ENCODE data around the gene RBM20. TPM values are rescaled to one million over a fixed set of nuclear protein-coding genes. Genes with fewer than 3 reads are reported as not detected.

RBM20 gene
- total and polyA plus RNA-seq, 10 of the 15 experiments (the other 5 are each of a cell fraction or from before 2014, with no cell fraction given) = 0.04 to 0.26 (median 0.15) TPM

DNA sequence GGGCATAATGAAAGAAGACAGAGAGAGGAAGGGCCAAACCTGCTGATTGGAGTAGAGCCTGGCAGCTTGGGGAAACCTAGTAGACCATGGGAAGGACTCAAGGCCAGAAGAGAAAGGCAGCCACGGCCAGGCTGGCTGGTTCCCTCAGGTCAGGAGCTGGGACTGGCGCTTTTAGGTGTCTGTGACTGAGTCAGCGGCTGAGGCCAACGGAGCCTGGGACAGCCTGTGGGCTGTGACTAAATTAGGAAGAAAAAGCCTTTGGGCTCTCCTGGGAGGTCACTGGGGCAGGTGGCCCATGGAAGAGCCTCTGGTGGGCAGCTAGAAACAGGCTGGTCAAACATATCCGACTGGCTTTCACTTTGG lies 118.7 kb downstream of the RBM20 start:
- SMC1A ChIA-PET (ENCODE audit: uncharacterized antibody, unreplicated experiment) = interaction anchor here (0.7 to 0.9 kb wide), 2 partner anchors 18 to 89 kb away, joined by 3 read pairs; no protein-coding TSS in a partner anchor

DNA sequence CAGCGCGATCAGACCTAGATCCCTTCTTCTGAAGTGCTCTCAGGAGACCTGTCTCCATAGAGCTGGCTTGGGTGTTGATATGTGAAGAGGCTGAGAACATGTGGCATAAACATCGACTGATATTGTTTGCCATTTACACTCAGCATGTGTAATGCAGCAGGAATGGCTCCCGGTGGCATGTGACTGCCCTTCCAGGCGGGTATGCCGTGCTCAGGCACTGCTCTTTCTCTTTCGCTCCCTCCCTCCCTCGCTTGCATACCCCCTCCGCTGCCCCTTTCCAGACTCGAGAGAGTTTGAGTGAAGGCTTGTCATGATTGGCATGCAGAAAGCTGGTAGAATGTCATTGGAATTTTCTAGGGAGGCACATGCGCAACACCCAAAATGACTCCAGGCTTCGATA lies 120.2 kb downstream of the RBM20 start:
- no peak overlapping the region for H3K4me3 ChIP-seq
- no TSS peak for BruUV-seq (replicated peaks)
- H3K9ac ChIP-seq (ENCODE audit: control insufficient read depth, insufficient read depth, low read length) = no peak overlapping the region
- no peaks in the 10 kb centered on the region; a peak in 1 of 4 replicates for H3K27me3 ChIP-seq (replicated peaks in 1 of 2; ENCODE audit: control insufficient read depth in 2 of 2, insufficient read depth in 2 of 2, low read length in 1 of 2)
- no peaks in the 10 kb centered on the region for H3K36me3 ChIP-seq (ENCODE audit: control insufficient read depth in 2 of 2, insufficient read depth in 2 of 2, low read length in 1 of 2)
- ChIA-PET RAD21 (ENCODE audit: unreplicated experiment) (no interaction called here), CTCF (interaction anchor here (1.7 kb wide), 1 partner anchor 34 kb away, joined by 3 read pairs; no protein-coding TSS in a partner anchor), SMC1A (ENCODE audit: uncharacterized antibody, unreplicated experiment) (interaction anchor here (1.3 kb wide), 1 partner anchor 10 kb away, joined by 4 read pairs; no protein-coding TSS in a partner anchor), POLR2A (interaction anchor here (1.0 kb wide), 1 partner anchor 10 kb away, joined by 3 read pairs; no protein-coding TSS in a partner anchor)
- no peak overlapping the region for H2AFZ ChIP-seq (ENCODE audit: control insufficient read depth, low read depth, low read length)
- FAIRE-seq = no peak
- in situ Hi-C loops (cut with MboI) = no loop called here
- H3K4me1 ChIP-seq (ENCODE audit: control insufficient read depth, insufficient read depth, low read length) = peaks cover 8% of the 10 kb centered on the region
- no peaks in the 10 kb centered on the region for H3K79me2 ChIP-seq (ENCODE audit: control insufficient read depth, insufficient read depth, low read length)
- no peaks in the 10 kb centered on the region for H3K9me3 ChIP-seq (replicated peaks; ENCODE audit: control insufficient read depth, insufficient read depth, low read length)
- WGBS (ENCODE audit: insufficient coverage, insufficient replicate concordance, low lambda C conversion rate, missing lambda C conversion rate) = 86% methylated on average over 12 of the region's 12 CpGs
- H3K27ac ChIP-seq (ENCODE audit: control insufficient read depth, insufficient read depth) = no peak overlapping the region
- no peak for DNase-seq (ENCODE audit: low read depth, low spot score)
- no peak overlapping the region for H3K4me2 ChIP-seq (ENCODE audit: control insufficient read depth, insufficient read depth)
- intact Hi-C loops (cut with micrococcal nuclease; ENCODE audit: unreplicated experiment) = no loop called here
- H4K20me1 ChIP-seq (ENCODE audit: control insufficient read depth, insufficient read depth) = no peaks in the 10 kb centered on the region
- no peak for TF ChIP-seq SMAD1 (IDR thresholded peaks at IDR 0.05; ENCODE audit: low read depth, partially characterized antibody)
- TF ChIP-seq SUZ12 (IDR thresholded peaks at IDR 0.05; ENCODE audit: unreplicated experiment) = no peak
- TF ChIP-seq RBBP5 (conservative IDR thresholded peaks at IDR 0.05) = no peak
- no peak for TF ChIP-seq IKZF1 (conservative IDR thresholded peaks at IDR 0.05)
- TF ChIP-seq, protein P1, sequence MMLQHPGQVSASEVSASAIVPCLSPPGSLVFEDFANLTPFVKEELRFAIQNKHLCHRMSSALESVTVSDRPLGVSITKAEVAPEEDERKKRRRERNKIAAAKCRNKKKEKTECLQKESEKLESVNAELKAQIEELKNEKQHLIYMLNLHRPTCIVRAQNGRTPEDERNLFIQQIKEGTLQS (IDR thresholded peaks at IDR 0.05; ENCODE audit: borderline replicate concordance, extremely low read depth, low read depth, low read length) = no peak
- no peak for ATAC-seq

More for the DNA sequence above, 118.7 kb downstream of the RBM20 start:
- WGBS (ENCODE audit: insufficient coverage, insufficient replicate concordance, low lambda C conversion rate, missing lambda C conversion rate) = 54% methylated on average over 5 of the region's 5 CpGs
- no peak for TF ChIP-seq SPI1 (IDR thresholded peaks at IDR 0.05; ENCODE audit: borderline replicate concordance, insufficient read depth, low read depth, low read length)
- TF ChIP-seq RAD51 (IDR thresholded peaks at IDR 0.05) = no peak
- no peak for TF ChIP-seq TCF3 (IDR thresholded peaks at IDR 0.05; ENCODE audit: borderline replicate concordance, insufficient read depth, low read depth, low read length)
- TF ChIP-seq CBX3 (IDR thresholded peaks at IDR 0.05; ENCODE audit: borderline replicate concordance, low read depth) = no peak
- no peaks in the 10 kb centered on the region for H3K36me3 ChIP-seq (ENCODE audit: control insufficient read depth in 2 of 2, insufficient read depth in 2 of 2, low read length in 1 of 2)
- ChIA-PET CTCF (interaction anchor here (1.0 to 1.6 kb wide), 3 partner anchors 10 to 131 kb away, joined by 3 read pairs; no protein-coding TSS in a partner anchor), RAD21 (ENCODE audit: unreplicated experiment) (interaction anchor here (0.9 to 1.3 kb wide), 2 partner anchors 9 to 31 kb away, joined by 3 to 4 read pairs; no protein-coding TSS in a partner anchor), POLR2A (interaction anchor here (1.3 kb wide), 1 partner anchor 11 kb away, joined by 4 read pairs; no protein-coding TSS in a partner anchor)
- no peaks in the 10 kb centered on the region; a peak in 1 of 4 replicates for H3K27me3 ChIP-seq (replicated peaks in 1 of 2; ENCODE audit: control insufficient read depth in 2 of 2, insufficient read depth in 2 of 2, low read length in 1 of 2)
- H3K4me1 ChIP-seq (ENCODE audit: control insufficient read depth, insufficient read depth, low read length) = peaks cover 8% of the 10 kb centered on the region
- ATAC-seq (no peak), DNase-seq (ENCODE audit: low read depth, low spot score) (no peak), FAIRE-seq (no peak)
- in situ Hi-C loops (cut with MboI) = no loop called here
- no peaks in the 10 kb centered on the region for H3K9me3 ChIP-seq (replicated peaks; ENCODE audit: control insufficient read depth, insufficient read depth, low read length)
- BruUV-seq (replicated peaks) = no TSS peak
- H3K4me3 ChIP-seq = no peak overlapping the region
- no peak overlapping the region for H3K27ac ChIP-seq (ENCODE audit: control insufficient read depth, insufficient read depth)
- no peak overlapping the region for H3K9ac ChIP-seq (ENCODE audit: control insufficient read depth, insufficient read depth, low read length)
- intact Hi-C loops (cut with micrococcal nuclease; ENCODE audit: unreplicated experiment) = no loop called here
- H3K79me2 ChIP-seq (ENCODE audit: control insufficient read depth, insufficient read depth, low read length) = no peaks in the 10 kb centered on the region
- H2AFZ ChIP-seq (ENCODE audit: control insufficient read depth, low read depth, low read length) = no peak overlapping the region
- no peak overlapping the region for H3K4me2 ChIP-seq (ENCODE audit: control insufficient read depth, insufficient read depth)
- H4K20me1 ChIP-seq (ENCODE audit: control insufficient read depth, insufficient read depth) = no peaks in the 10 kb centered on the region

All from GM12878 (cell line).